Gastrocnemius medialis (tissue), 4 donors: ENCODE measurements around the gene CT47C1.

Source experiments
- CTCF ChIP-seq, 5 experiments: fragments of 450-650 bp in 3 of 5; fragments of 200-600 bp in 2 of 5; sonication (generic) in 2 of 5; IDR thresholded peaks in 4 of 5; conservative IDR thresholded peaks in 1 of 5; 1 replicate in 4 of 5; 2 replicates in 1 of 5; pipeline ENCODE4 v1.5.1; 2016 to 2019; ENCODE audit warnings: antibody characterized with exemption in 5 of 5, mild to moderate bottlenecking in 3 of 5, moderate library complexity in 3 of 5
- POLR2A ChIP-seq, 2 donors: fragments of 450-650 bp; IDR thresholded peaks; one replicate each; pipeline ENCODE4 v1.6.1; 2017; ENCODE audit warnings: antibody characterized with exemption in 2 of 2, mild to moderate bottlenecking in 2 of 2, moderate library complexity in 2 of 2

GRCh38 chrX:119042040-119042439 lies 30.8 kb upstream of the CT47C1 start:
- TF ChIP-seq POLR2A (IDR thresholded peaks at IDR 0.05) (no peak), CTCF (IDR thresholded peaks at IDR 0.05 in 4 of 5, conservative IDR thresholded peaks at IDR 0.05 in 1 of 5) (no peak)
